ENCODE data around the gene RBMY1D.
"Not testable (repeated sequence)": the region's sequence is repeated elsewhere in the genome, so short reads cannot be mapped to it uniquely, and the experiment has no call there.

RBMY1D gene

DNA sequence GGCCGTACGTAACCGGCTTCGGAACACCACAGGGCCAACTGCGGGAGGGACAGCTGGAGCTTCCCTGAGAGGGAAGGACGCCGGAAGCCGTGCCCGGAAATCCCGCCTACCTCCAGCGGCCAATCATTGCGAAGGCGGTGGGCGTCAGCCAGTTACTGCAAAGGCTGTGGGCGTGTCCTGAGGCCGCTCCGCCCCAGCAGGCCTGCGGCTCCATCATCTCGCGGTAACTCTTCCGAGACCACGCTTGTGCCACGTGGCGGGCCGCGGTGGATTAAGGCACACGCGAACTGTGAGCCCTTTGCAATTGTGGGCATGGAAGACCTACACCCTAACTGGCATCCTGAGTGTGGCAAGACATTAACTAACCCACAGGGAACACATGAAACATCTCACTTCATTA, at the start of gene RBMY1D:
TSS of gene RBMY1D (minus strand) at position 101 of the 400 bp plus-strand sequence. CDS start 2,013 bp downstream, outside the sequence.
- not testable (repeated sequence) for H3K27ac Mint-ChIP-seq, H3K4me3 Mint-ChIP-seq, H3K4me1 Mint-ChIP-seq, H3K9me3 Mint-ChIP-seq, H3K27me3 Mint-ChIP-seq, H3K36me3 Mint-ChIP-seq

DNA sequence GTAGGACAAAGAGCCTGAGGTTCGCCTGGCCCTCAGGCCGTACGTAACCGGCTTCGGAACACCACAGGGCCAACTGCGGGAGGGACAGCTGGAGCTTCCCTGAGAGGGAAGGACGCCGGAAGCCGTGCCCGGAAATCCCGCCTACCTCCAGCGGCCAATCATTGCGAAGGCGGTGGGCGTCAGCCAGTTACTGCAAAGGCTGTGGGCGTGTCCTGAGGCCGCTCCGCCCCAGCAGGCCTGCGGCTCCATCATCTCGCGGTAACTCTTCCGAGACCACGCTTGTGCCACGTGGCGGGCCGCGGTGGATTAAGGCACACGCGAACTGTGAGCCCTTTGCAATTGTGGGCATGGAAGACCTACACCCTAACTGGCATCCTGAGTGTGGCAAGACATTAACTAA, 23.6 kb upstream of the RBMY1D start, which contains the start of gene RBMY1E:
TSS of gene RBMY1E (minus strand) at position 101 of the 400 bp plus-strand sequence. CDS start 1,978 bp downstream, outside the sequence.
- H3K27me3 Mint-ChIP-seq, H3K4me1 Mint-ChIP-seq, H3K4me3 Mint-ChIP-seq, H3K9me3 Mint-ChIP-seq, H3K36me3 Mint-ChIP-seq, H3K27ac Mint-ChIP-seq: not testable (repeated sequence)

DNA sequence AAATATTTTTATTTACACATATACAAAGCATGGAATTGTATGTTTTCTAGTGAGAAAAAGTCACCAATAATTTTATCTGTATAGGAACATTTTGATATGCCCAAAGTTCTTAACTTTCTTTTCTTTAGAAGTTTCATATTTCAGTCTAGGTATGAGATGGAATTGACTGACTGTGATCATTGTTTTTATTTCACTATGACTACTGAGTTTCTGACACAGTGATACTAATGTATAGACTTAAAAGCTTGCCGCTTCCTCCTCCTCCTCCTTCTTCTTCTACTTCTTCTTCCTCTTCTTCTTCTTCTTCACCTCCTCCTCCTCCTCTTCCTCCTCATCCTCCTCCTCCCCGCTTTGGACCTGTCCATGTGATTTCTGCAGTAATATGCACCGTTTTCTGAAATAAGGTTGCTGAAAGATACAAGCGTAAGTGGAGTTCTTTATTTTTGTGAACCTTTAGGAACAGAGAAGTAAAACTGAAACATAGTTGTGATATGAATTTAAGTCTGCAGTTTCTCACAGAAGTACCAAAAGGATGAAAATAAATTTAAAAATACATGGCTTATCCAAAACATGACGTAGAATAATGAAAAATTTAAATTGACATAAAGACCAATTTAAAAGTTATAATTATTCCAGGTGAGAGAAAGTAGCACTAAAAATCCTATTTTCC, 24.8 kb downstream of the RBMY1D start:
- not testable (repeated sequence) for H3K4me1 Mint-ChIP-seq, H3K27ac Mint-ChIP-seq, H3K27me3 Mint-ChIP-seq, H3K4me3 Mint-ChIP-seq, H3K9me3 Mint-ChIP-seq, H3K36me3 Mint-ChIP-seq

DNA sequence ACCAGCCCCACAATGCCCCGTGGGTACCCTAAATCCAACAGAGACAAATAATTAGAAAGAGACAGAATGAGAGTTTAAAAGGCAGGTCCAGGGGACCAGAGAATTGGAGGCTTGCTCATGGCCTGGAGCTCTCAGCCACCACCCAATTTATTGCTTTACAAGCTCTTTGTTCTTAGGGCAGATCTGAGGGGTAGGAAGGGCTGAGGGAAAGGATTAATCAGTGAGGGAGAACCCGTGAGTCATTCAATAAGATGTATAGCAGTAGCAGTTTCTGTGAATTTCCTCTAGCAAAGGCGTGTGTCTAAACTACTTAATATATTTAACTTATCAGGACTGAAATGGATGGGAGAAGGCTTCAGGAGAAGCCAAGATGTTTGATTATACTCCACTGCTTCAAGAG, 48.8 kb downstream of the RBMY1D start:
- no peak overlapping the region for H3K4me3 Mint-ChIP-seq
- no peaks in the 10 kb centered on the region for H3K9me3 Mint-ChIP-seq
- H3K4me1 Mint-ChIP-seq = no peaks in the 10 kb centered on the region
- no peaks in the 10 kb centered on the region for H3K36me3 Mint-ChIP-seq
- no peak overlapping the region for H3K27ac Mint-ChIP-seq
- no peaks in the 10 kb centered on the region for H3K27me3 Mint-ChIP-seq

DNA sequence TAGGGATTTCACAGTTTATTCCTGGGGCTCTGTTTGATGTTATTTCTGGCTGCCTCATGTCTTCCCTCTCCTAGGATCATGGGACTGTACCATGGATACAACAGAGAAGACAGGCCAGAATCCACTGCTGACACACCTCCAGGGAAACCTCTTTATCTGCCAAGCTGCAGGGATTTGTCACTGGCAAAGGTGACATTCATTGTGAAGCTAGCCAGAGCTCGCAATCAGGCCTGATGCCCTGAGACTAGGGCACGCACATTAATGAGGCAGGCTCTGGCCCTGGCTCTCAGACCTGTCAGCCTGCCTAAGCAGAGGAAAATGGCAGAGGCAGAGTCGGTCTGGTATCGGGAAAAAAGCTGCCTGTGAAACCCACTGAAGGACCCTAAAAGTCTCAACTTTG, 52.2 kb downstream of the RBMY1D start:
- H3K27me3 Mint-ChIP-seq = no peaks in the 10 kb centered on the region
- H3K9me3 Mint-ChIP-seq = no peaks in the 10 kb centered on the region
- H3K4me3 Mint-ChIP-seq = no peak overlapping the region
- no peak overlapping the region for H3K27ac Mint-ChIP-seq
- H3K4me1 Mint-ChIP-seq = no peaks in the 10 kb centered on the region
- H3K36me3 Mint-ChIP-seq = no peaks in the 10 kb centered on the region

DNA sequence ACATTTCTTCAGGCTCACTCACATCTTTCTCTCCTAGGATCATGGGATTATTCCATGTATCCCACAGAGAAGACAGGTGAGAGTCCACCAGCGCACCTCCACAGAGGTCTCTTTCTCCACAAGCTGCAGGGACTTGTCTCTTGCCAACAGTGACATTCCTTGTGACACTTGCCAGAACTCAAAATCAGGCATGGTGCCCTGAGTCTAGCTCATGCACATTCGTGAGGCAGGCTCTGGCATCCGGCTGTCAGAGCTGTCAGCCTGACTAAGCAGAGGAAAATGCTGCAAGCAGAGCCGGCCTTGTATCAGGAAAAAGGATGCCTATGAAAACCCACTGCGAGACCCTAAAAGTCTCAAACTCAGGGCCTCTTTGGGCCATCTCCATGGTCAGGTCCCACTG, 54.8 kb downstream of the RBMY1D start:
- no peak overlapping the region for H3K4me3 Mint-ChIP-seq
- no peaks in the 10 kb centered on the region for H3K9me3 Mint-ChIP-seq
- H3K36me3 Mint-ChIP-seq = no peaks in the 10 kb centered on the region
- no peaks in the 10 kb centered on the region for H3K4me1 Mint-ChIP-seq
- H3K27ac Mint-ChIP-seq = no peak overlapping the region
- no peaks in the 10 kb centered on the region for H3K27me3 Mint-ChIP-seq

DNA sequence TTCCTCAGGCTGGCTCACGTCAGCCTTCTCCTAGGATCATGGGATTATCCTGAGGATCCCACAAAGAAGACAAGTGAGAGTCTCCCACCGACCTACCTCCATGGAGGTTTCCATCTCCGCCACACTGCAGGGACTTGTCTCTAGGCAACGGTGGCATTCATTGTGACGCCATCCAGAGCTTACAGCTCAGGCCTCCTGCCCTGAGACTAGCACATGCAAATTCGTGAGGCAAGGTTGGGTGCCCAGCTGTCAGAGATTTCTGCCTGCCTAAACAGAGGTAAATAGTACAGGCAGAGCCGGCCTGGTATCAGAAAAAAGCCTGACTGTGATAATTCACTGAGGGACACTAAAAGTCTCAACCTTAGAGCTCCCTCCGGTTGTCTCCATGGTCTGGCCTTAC, 58.0 kb downstream of the RBMY1D start:
- no peak overlapping the region for H3K4me3 Mint-ChIP-seq
- H3K27ac Mint-ChIP-seq = no peak overlapping the region
- H3K36me3 Mint-ChIP-seq = no peaks in the 10 kb centered on the region
- H3K9me3 Mint-ChIP-seq = no peaks in the 10 kb centered on the region
- no peaks in the 10 kb centered on the region for H3K4me1 Mint-ChIP-seq
- H3K27me3 Mint-ChIP-seq = no peaks in the 10 kb centered on the region

DNA sequence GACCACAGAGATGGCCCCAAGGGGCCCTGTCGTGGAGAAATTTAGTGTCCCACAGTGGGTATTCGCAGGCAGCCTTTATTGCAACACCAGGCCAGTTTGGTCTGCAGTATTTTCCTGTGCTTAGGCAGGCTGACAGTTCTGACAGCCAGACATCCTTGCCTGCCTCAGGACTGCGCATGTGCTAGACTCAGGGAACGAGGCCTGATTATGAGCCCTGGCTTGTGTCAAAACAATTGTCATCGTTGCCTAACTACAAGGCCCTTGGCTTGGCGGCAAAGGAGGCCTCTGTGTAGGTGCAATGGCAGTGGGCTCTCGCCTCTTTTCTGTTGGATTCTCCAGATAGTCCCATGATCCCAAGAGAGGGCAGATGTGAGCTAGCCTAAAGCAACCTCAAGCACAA, 59.3 kb downstream of the RBMY1D start:
- H3K9me3 Mint-ChIP-seq = no peaks in the 10 kb centered on the region
- no peaks in the 10 kb centered on the region for H3K27me3 Mint-ChIP-seq
- no peaks in the 10 kb centered on the region for H3K4me1 Mint-ChIP-seq
- no peaks in the 10 kb centered on the region for H3K36me3 Mint-ChIP-seq
- no peak overlapping the region for H3K4me3 Mint-ChIP-seq
- no peak overlapping the region for H3K27ac Mint-ChIP-seq
